ENCODE data around the gene PHKA2.

GRCh38 chrX:18879144-18879543 lies 104.8 kb downstream of the PHKA2 start:
- no peak for TF ChIP-seq CTCF (IDR thresholded peaks at IDR 0.05; ENCODE audit: low read depth, low read length)
- no peak for TF ChIP-seq POLR2A (IDR thresholded peaks at IDR 0.05; ENCODE audit: extremely low read depth, insufficient read length)
- TF ChIP-seq MYC (IDR thresholded peaks at IDR 0.05; ENCODE audit: low read depth, low read length) = no peak

Measured in NB4 (cell line).